HepG2 (cell line): Measurements from ENCODE around the gene YIPF5.

Experiments used
- ATF2 ChIP-seq: sonication (generic); formaldehyde crosslinking; IDR thresholded peaks from 2 replicates; pipeline ENCODE4 v1.4.0; 2020; ENCODE audit warnings: missing genetic modification reagents
- CENPT ChIP-seq: sonication (generic); formaldehyde crosslinking; IDR thresholded peaks from 2 replicates; pipeline ENCODE4 v1.8.0; 2022; ENCODE audit warnings: low read depth, mild to moderate bottlenecking, moderate library complexity, missing genetic modification reagents
- FOXP1 ChIP-seq, 2 experiments: fragments of 450-650 bp in 1 of 2; IDR thresholded peaks; 2 replicates each; pipeline ENCODE4 v1.6.1; 2017 to 2018; ENCODE audit warnings: antibody characterized with exemption in 1 of 2
- NFE2 ChIP-seq: sonication (generic); formaldehyde crosslinking; IDR thresholded peaks from 2 replicates; pipeline ENCODE4 v1.4.0; 2020; ENCODE audit warnings: missing genetic modification reagents
- POLR2A ChIP-seq, 2 experiments: IDR thresholded peaks; 2 replicates each; pipeline ENCODE4 v1.6.1; 2011; ENCODE audit warnings: low read depth in 2 of 2, low read length in 2 of 2, mild to moderate bottlenecking in 1 of 2, moderate library complexity in 1 of 2; ENCODE audit not compliant: insufficient read depth in 1 of 2
- ZNF766 ChIP-seq: sonication (generic); formaldehyde crosslinking; IDR thresholded peaks from 2 replicates; pipeline ENCODE4 v1.5.0; 2020; ENCODE audit warnings: missing genetic modification reagents, borderline replicate concordance
- TF ChIP-seq, protein P1 (sequence below), 2 experiments: IDR thresholded peaks; 2 replicates each; pipeline ENCODE4 v1.6.1; 2011 to 2012; ENCODE audit warnings: low read length in 2 of 2, borderline replicate concordance in 1 of 2, low read depth in 1 of 2, mild to moderate bottlenecking in 1 of 2, moderate library complexity in 1 of 2

- TF ChIP-seq FOXP1 (IDR thresholded peaks at IDR 0.05) (no peak), FOXP1 (CRISPR knock-in tag; IDR thresholded peaks at IDR 0.05) (no peak), NFE2 (CRISPR knock-in tag) (no peak), CENPT (CRISPR knock-in tag) (no peak), ZNF766 (no peak), ATF2 (CRISPR knock-in tag) (no peak), POLR2A (IDR thresholded peaks at IDR 0.05; ENCODE audit: insufficient read depth in 1 of 2, low read depth in 2 of 2, low read length in 2 of 2) (no peak)
- TF ChIP-seq, protein P1, sequence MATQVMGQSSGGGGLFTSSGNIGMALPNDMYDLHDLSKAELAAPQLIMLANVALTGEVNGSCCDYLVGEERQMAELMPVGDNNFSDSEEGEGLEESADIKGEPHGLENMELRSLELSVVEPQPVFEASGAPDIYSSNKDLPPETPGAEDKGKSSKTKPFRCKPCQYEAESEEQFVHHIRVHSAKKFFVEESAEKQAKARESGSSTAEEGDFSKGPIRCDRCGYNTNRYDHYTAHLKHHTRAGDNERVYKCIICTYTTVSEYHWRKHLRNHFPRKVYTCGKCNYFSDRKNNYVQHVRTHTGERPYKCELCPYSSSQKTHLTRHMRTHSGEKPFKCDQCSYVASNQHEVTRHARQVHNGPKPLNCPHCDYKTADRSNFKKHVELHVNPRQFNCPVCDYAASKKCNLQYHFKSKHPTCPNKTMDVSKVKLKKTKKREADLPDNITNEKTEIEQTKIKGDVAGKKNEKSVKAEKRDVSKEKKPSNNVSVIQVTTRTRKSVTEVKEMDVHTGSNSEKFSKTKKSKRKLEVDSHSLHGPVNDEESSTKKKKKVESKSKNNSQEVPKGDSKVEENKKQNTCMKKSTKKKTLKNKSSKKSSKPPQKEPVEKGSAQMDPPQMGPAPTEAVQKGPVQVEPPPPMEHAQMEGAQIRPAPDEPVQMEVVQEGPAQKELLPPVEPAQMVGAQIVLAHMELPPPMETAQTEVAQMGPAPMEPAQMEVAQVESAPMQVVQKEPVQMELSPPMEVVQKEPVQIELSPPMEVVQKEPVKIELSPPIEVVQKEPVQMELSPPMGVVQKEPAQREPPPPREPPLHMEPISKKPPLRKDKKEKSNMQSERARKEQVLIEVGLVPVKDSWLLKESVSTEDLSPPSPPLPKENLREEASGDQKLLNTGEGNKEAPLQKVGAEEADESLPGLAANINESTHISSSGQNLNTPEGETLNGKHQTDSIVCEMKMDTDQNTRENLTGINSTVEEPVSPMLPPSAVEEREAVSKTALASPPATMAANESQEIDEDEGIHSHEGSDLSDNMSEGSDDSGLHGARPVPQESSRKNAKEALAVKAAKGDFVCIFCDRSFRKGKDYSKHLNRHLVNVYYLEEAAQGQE (IDR thresholded peaks at IDR 0.05; ENCODE audit: borderline replicate concordance in 1 of 2, low read depth in 1 of 2, low read length in 2 of 2): no peak
Measured at GRCh38 chr5:144142139-144142823, 28.2 kb downstream of the YIPF5 start.
